Peyer's patch (tissue), 4 donors: ENCODE measurements around the gene PAPOLB.

Experiments
- POLR2A ChIP-seq, 2 donors: fragments of 450-650 bp; IDR thresholded peaks; one replicate each; pipeline ENCODE4 v1.5.1; 2017; ENCODE audit warnings: antibody characterized with exemption in 2 of 2, mild to moderate bottlenecking in 2 of 2, moderate library complexity in 2 of 2
- TF ChIP-seq, protein P1 (sequence below), 6 experiments: fragments of 450-650 bp in 4 of 6; fragments of 200-600 bp in 2 of 6; sonication (generic) in 1 of 6; IDR thresholded peaks; one replicate each; pipeline ENCODE4 v1.5.1; 2017 to 2019; ENCODE audit warnings: antibody characterized with exemption in 6 of 6, mild to moderate bottlenecking in 3 of 6, moderate library complexity in 1 of 6

DNA sequence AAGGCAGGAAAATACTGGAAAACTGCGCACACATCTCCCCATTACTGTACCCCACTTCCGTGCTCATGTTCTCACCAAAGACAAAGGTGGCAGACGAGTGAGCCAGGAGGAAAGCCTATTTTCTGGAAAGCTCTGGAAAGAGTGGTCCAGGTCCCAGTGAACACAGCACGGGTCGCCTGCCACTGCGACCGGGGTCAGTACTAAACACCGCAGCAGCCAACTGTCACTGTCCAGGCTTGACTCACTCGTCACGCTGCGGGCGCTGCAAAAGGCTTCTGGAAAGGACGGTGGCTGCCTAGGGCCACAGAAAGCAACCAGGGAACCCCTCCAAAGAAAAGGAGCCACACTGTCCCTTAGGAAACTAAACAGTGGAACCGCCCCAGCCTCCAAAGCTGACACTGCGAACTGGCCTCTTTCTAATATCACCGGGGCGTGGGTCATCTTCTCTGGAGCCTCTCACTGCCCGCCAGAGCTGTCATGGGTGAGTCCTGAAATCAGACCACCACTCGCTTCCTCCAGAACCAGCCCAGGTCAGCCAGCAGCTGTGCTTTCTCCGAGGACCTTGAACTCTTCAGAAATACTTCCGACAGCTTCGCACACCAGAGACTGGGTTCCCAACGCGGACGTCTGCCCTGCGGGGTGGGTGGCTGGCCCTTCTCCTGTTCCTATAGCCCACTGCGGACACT lies 17.7 kb upstream of the PAPOLB start:
- TF ChIP-seq POLR2A (IDR thresholded peaks at IDR 0.05) = no peak
- TF ChIP-seq, protein P1, sequence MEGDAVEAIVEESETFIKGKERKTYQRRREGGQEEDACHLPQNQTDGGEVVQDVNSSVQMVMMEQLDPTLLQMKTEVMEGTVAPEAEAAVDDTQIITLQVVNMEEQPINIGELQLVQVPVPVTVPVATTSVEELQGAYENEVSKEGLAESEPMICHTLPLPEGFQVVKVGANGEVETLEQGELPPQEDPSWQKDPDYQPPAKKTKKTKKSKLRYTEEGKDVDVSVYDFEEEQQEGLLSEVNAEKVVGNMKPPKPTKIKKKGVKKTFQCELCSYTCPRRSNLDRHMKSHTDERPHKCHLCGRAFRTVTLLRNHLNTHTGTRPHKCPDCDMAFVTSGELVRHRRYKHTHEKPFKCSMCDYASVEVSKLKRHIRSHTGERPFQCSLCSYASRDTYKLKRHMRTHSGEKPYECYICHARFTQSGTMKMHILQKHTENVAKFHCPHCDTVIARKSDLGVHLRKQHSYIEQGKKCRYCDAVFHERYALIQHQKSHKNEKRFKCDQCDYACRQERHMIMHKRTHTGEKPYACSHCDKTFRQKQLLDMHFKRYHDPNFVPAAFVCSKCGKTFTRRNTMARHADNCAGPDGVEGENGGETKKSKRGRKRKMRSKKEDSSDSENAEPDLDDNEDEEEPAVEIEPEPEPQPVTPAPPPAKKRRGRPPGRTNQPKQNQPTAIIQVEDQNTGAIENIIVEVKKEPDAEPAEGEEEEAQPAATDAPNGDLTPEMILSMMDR (IDR thresholded peaks at IDR 0.05) = no peak
